HTR-8/SVneo (cell line): Measurements from ENCODE around the gene ENO2.

Experiments used
- DNase-seq: peaks from one replicate; pipeline ENCODE4 v3.0.0; 2011; ENCODE audit warnings: low spot score, mixed read lengths; ENCODE audit not compliant: insufficient read length
- FAIRE-seq: peaks from 2 replicates; lab custom pipeline; 2011; peaks lifted over from hg19 to GRCh38; lab: Jason Lieb, UNC

Gene ENO2

GRCh38 chr12:6945613-6946012 is 31.2 kb downstream of the ENO2 start:
- DNase-seq (no peak), FAIRE-seq (no peak)

- DNase-seq (no peak), FAIRE-seq (no peak)
These were observed 31.9 kb downstream of the ENO2 start for GRCh38 chr12:6946033-6946919.

- DNase-seq (no peak), FAIRE-seq (peak; percentile 33)
These were observed 32.6 kb downstream of the ENO2 start for GRCh38 chr12:6946920-6947374.

GRCh38 chr12:6947615-6948014 is 33.2 kb downstream of the ENO2 start:
- FAIRE-seq (no peak), DNase-seq (no peak)

- DNase-seq: no peak
- FAIRE-seq: peak; percentile 69
These were observed 34.7 kb downstream of the ENO2 start for GRCh38 chr12:6948873-6949594.

GRCh38 chr12:6950401-6950801 is 36.0 kb downstream of the ENO2 start:
- DNase-seq (no peak), FAIRE-seq (no peak)

GRCh38 chr12:6950811-6951540 is 36.6 kb downstream of the ENO2 start, which contains the start of gene PTPN6:
Gene PTPN6 (plus strand): TSS chr12:6951356. CDS start chr12:6951513, 157 bp downstream.
- DNase-seq: no peak
- peak; percentile 4 for FAIRE-seq

- FAIRE-seq: no peak
These were observed 37.3 kb downstream of the ENO2 start for GRCh38 chr12:6951551-6952120.

GRCh38 chr12:6952121-6952862 is 37.9 kb downstream of the ENO2 start:
- FAIRE-seq: no peak

More at GRCh38 chr12:6951551-6952120, 37.3 kb downstream of the ENO2 start:
- no peak for DNase-seq

GRCh38 chr12:6952863-6953441 is 38.6 kb downstream of the ENO2 start:
- FAIRE-seq: no peak
- DNase-seq: no peak

More at GRCh38 chr12:6952121-6952862, 37.9 kb downstream of the ENO2 start:
- DNase-seq: no peak

GRCh38 chr12:6953442-6954315 is 39.3 kb downstream of the ENO2 start:
- DNase-seq (no peak), FAIRE-seq (no peak)

- peak; percentile 9 for FAIRE-seq
These were observed 40.1 kb downstream of the ENO2 start for GRCh38 chr12:6954316-6955107.

GRCh38 chr12:6955108-6956020 is 41.0 kb downstream of the ENO2 start:
- DNase-seq (no peak), FAIRE-seq (no peak)

More at GRCh38 chr12:6954316-6955107, 40.1 kb downstream of the ENO2 start:
- DNase-seq: no peak

GRCh38 chr12:6956021-6956727 is 41.8 kb downstream of the ENO2 start:
- DNase-seq (no peak), FAIRE-seq (peak; percentile 90)

- DNase-seq (no peak), FAIRE-seq (no peak)
These were observed 42.8 kb downstream of the ENO2 start for GRCh38 chr12:6957151-6957701.
